ENCODE results near the gene DDHD1.

The DDHD1 gene

DNA sequence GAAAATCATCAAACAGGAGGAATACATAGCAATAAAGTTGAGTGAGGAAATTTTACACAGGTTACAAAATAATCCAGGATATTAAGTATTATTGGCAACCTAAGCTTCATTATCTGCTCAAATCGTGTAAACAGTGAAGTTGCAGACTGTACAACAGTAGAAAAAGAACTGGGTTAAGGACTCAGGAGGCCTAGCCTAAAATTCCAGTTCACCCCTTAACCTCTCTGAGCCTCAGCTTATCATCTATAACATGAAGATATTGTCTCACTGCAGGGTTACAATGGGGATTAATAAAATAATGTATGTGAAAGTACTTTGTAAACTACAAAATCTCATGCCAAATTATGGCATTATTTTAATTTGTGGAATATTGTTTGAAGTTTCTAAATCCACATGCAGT, 26.0 kb downstream of the DDHD1 start:
- POLR2A ChIA-PET, result no interaction called here
- H3K27ac ChIP-seq (ENCODE audit: extremely low read depth, low read depth, low read length), result no peak overlapping the region

DNA sequence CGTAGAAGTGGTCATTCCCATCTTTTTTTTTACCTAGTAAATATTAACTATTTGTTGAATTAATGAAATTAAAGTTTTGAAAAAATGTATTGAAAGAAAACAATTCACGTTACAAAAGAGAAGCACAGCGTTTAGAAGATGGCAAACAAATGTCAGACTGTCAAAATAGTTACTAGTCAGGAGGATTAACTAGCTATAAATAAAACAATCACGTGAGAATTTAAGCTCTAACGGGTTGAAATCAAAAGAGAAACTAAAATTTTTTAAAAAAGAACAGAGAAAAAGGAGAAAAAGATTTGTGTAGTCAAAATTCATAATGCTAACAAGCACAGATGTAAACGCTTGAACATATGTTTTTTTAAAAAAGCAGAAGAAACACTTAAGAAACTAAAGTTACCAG, 26.4 kb downstream of the DDHD1 start:
- ChIA-PET CTCF (interaction anchor here (1.4 kb wide), 1 partner anchor 9 kb away, joined by 3 read pairs; no protein-coding TSS in a partner anchor), POLR2A (no interaction called here)
- TF ChIP-seq, protein P1, sequence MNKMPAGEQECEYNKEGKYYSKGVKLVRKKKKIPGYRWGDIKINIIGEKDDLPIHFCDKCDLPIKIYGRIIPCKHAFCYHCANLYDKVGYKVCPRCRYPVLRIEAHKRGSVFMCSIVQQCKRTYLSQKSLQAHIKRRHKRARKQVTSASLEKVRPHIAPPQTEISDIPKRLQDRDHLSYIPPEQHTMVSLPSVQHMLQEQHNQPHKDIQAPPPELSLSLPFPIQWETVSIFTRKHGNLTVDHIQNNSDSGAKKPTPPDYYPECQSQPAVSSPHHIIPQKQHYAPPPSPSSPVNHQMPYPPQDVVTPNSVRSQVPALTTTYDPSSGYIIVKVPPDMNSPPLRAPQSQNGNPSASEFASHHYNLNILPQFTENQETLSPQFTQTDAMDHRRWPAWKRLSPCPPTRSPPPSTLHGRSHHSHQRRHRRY (tag by site-specific recombination; IDR thresholded peaks at IDR 0.05), result no peak
- TF ChIP-seq MZF1 (tag by site-specific recombination; IDR thresholded peaks at IDR 0.05; ENCODE audit: borderline replicate concordance) (no peak), ZNF76 (tag by site-specific recombination; IDR thresholded peaks at IDR 0.05; ENCODE audit: borderline replicate concordance, low read depth) (no peak), ZNF354C (tag by site-specific recombination; IDR thresholded peaks at IDR 0.05; ENCODE audit: borderline replicate concordance, low read depth) (no peak), ZNF529 (tag by site-specific recombination; IDR thresholded peaks at IDR 0.05; ENCODE audit: insufficient replicate concordance) (no peak), EGR2 (tag by site-specific recombination; IDR thresholded peaks at IDR 0.05; ENCODE audit: low read depth) (no peak), SP7 (tag by site-specific recombination; IDR thresholded peaks at IDR 0.05) (no peak), ZNF792 (tag by site-specific recombination; IDR thresholded peaks at IDR 0.05) (no peak), ZNF112 (tag by site-specific recombination; IDR thresholded peaks at IDR 0.05) (no peak)
- TF ChIP-seq, protein P2, sequence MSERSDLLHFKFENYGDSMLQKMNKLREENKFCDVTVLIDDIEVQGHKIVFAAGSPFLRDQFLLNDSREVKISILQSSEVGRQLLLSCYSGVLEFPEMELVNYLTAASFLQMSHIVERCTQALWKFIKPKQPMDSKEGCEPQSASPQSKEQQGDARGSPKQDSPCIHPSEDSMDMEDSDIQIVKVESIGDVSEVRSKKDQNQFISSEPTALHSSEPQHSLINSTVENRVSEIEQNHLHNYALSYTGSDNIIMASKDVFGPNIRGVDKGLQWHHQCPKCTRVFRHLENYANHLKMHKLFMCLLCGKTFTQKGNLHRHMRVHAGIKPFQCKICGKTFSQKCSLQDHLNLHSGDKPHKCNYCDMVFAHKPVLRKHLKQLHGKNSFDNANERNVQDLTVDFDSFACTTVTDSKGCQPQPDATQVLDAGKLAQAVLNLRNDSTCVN (tag by site-specific recombination; optimal IDR thresholded peaks at IDR 0.05), result no peak
- TF ChIP-seq, protein P3, sequence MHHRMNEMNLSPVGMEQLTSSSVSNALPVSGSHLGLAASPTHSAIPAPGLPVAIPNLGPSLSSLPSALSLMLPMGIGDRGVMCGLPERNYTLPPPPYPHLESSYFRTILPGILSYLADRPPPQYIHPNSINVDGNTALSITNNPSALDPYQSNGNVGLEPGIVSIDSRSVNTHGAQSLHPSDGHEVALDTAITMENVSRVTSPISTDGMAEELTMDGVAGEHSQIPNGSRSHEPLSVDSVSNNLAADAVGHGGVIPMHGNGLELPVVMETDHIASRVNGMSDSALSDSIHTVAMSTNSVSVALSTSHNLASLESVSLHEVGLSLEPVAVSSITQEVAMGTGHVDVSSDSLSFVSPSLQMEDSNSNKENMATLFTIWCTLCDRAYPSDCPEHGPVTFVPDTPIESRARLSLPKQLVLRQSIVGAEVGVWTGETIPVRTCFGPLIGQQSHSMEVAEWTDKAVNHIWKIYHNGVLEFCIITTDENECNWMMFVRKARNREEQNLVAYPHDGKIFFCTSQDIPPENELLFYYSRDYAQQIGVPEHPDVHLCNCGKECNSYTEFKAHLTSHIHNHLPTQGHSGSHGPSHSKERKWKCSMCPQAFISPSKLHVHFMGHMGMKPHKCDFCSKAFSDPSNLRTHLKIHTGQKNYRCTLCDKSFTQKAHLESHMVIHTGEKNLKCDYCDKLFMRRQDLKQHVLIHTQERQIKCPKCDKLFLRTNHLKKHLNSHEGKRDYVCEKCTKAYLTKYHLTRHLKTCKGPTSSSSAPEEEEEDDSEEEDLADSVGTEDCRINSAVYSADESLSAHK (tag by site-specific recombination; IDR thresholded peaks at IDR 0.05), result no peak
- Histone ChIP-seq H3K9me3 (ENCODE audit: control insufficient read depth, insufficient read depth, low read depth, low read length) (no peaks in the 10 kb centered on the region), H3K4me3 (ENCODE audit: low read depth, low read length) (no peak overlapping the region), H3K4me1 (ENCODE audit: control insufficient read depth, insufficient read depth, low read length) (peaks cover 6% of the 10 kb centered on the region; the same call in 1 of the 2 replicates), H3K27ac (ENCODE audit: extremely low read depth, low read depth, low read length) (no peak overlapping the region), H3K36me3 (ENCODE audit: control insufficient read depth in 2 of 2, insufficient read depth in 1 of 2, low read length in 2 of 2) (no peaks in the 10 kb centered on the region)

More for the DNA sequence above, 26.0 kb downstream of the DDHD1 start:
- H3K4me1 ChIP-seq (ENCODE audit: control insufficient read depth, insufficient read depth, low read length), result peaks cover 6% of the 10 kb centered on the region; the same call in 1 of the 2 replicates
- no peak overlapping the region for H3K4me3 ChIP-seq (ENCODE audit: low read depth, low read length)
- no peaks in the 10 kb centered on the region for H3K9me3 ChIP-seq (ENCODE audit: control insufficient read depth, insufficient read depth, low read depth, low read length)
- CTCF ChIA-PET, result interaction anchor here (0.6 to 1.4 kb wide), 2 partner anchors 9 to 322 kb away, joined by 3 read pairs; no protein-coding TSS in a partner anchor
- H3K36me3 ChIP-seq (ENCODE audit: control insufficient read depth in 2 of 2, insufficient read depth in 1 of 2, low read length in 2 of 2), result no peaks in the 10 kb centered on the region
- TF ChIP-seq YY2 (tag by site-specific recombination; IDR thresholded peaks at IDR 0.05) (no peak), KLF16 (tag by site-specific recombination; IDR thresholded peaks at IDR 0.05) (no peak), MEIS1 (CRISPR knock-in tag; IDR thresholded peaks at IDR 0.05; ENCODE audit: borderline replicate concordance) (no peak), ZEB2 (tag by site-specific recombination; IDR thresholded peaks at IDR 0.05) (no peak), ZNF132 (tag by site-specific recombination; IDR thresholded peaks at IDR 0.05; ENCODE audit: borderline replicate concordance) (no peak), ZNF571 (tag by site-specific recombination; IDR thresholded peaks at IDR 0.05) (no peak), ZBTB17 (tag by site-specific recombination; IDR thresholded peaks at IDR 0.05) (no peak), ZNF138 (tag by site-specific recombination; IDR thresholded peaks at IDR 0.05; ENCODE audit: borderline replicate concordance) (no peak), ZNF768 (tag by site-specific recombination; IDR thresholded peaks at IDR 0.05) (no peak), HOXA7 (CRISPR knock-in tag; IDR thresholded peaks at IDR 0.05; ENCODE audit: borderline replicate concordance) (no peak)
- TF ChIP-seq, protein P4, sequence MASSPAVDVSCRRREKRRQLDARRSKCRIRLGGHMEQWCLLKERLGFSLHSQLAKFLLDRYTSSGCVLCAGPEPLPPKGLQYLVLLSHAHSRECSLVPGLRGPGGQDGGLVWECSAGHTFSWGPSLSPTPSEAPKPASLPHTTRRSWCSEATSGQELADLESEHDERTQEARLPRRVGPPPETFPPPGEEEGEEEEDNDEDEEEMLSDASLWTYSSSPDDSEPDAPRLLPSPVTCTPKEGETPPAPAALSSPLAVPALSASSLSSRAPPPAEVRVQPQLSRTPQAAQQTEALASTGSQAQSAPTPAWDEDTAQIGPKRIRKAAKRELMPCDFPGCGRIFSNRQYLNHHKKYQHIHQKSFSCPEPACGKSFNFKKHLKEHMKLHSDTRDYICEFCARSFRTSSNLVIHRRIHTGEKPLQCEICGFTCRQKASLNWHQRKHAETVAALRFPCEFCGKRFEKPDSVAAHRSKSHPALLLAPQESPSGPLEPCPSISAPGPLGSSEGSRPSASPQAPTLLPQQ (tag by site-specific recombination; IDR thresholded peaks at IDR 0.05), result no peak
